Neuronal stem cell (in vitro differentiated cells): Measurements from ENCODE around the gene PPP2R2B.

ENCODE experiments used
- DNase-seq: peaks from one replicate; pipeline ENCODE4 v3.0.0-alpha.2; 2013; ENCODE audit warnings: low spot score
- H2AFZ ChIP-seq: one replicate; pipeline ENCODE4 v1.6.1; 2013; ENCODE audit warnings: mild to moderate bottlenecking, low read length, inconsistent platforms
- H2AK5ac ChIP-seq: 2 replicates; pipeline ENCODE4 v1.6.1; 2013; ENCODE audit warnings: low read depth, mild to moderate bottlenecking, inconsistent platforms, low read length, moderate library complexity, mixed read lengths
- H2BK120ac ChIP-seq: 2 replicates; pipeline ENCODE4 v1.6.1; 2013; ENCODE audit warnings: low read depth, mild to moderate bottlenecking, inconsistent platforms, low read length, moderate library complexity, mixed read lengths
- H2BK12ac ChIP-seq: one replicate; pipeline ENCODE4 v1.6.1; 2013; ENCODE audit warnings: low read length, inconsistent platforms
- H2BK15ac ChIP-seq: 2 replicates; pipeline ENCODE4 v1.6.1; 2013; ENCODE audit warnings: mild to moderate bottlenecking, low read length, inconsistent platforms, mixed read lengths
- H2BK5ac ChIP-seq: one replicate; pipeline ENCODE4 v1.6.1; 2013; ENCODE audit warnings: inconsistent platforms, mild to moderate bottlenecking, low read length, moderate library complexity
- H3K14ac ChIP-seq: one replicate; pipeline ENCODE4 v1.6.1; 2013; ENCODE audit warnings: low read length, inconsistent platforms
- H3K18ac ChIP-seq: 2 replicates; pipeline ENCODE4 v1.6.1; 2013; ENCODE audit warnings: low read length, inconsistent platforms
- H3K23ac ChIP-seq: 2 replicates; pipeline ENCODE4 v1.6.1; 2013; ENCODE audit warnings: low read depth, mild to moderate bottlenecking, mixed read lengths, low read length, inconsistent platforms; ENCODE audit not compliant: poor library complexity
- H3K27ac ChIP-seq: replicated peaks from 3 replicates; pipeline ENCODE4 v1.5.1; 2013; ENCODE audit warnings: low read length, inconsistent platforms
- H3K27me3 ChIP-seq, 3 experiments: 2 replicates each; pipeline ENCODE4 v1.6.1; 2013; ENCODE audit warnings: low read length in 3 of 3, mild to moderate bottlenecking in 2 of 3, inconsistent platforms in 1 of 3, low read depth in 1 of 3, mixed read lengths in 1 of 3, moderate library complexity in 1 of 3; ENCODE audit not compliant: control insufficient read depth in 3 of 3, insufficient read depth in 3 of 3
- H3K36me3 ChIP-seq, 2 donors: replicated peaks in 1 of 2; 2 replicates each; pipeline ENCODE4 v1.6.1; 2013; ENCODE audit warnings: low read length in 2 of 2; ENCODE audit not compliant: control insufficient read depth in 2 of 2, insufficient read depth in 2 of 2
- H3K4ac ChIP-seq: 2 replicates; pipeline ENCODE4 v1.6.1; 2013; ENCODE audit warnings: inconsistent platforms, mild to moderate bottlenecking, low read length, moderate library complexity
- H3K4me1 ChIP-seq, 2 donors: 1 replicate in 1 of 2; 2 replicates in 1 of 2; pipeline ENCODE4 v1.6.1; 2013; ENCODE audit warnings: low read length in 2 of 2, low read depth in 1 of 2; ENCODE audit not compliant: control insufficient read depth in 2 of 2, insufficient read depth in 1 of 2
- H3K4me2 ChIP-seq: one replicate; pipeline ENCODE4 v1.6.1; 2013; ENCODE audit warnings: mild to moderate bottlenecking, low read length, inconsistent platforms; ENCODE audit not compliant: insufficient read depth, poor library complexity, severe bottlenecking
- H3K4me3 ChIP-seq, 2 donors: 2 replicates each; pipeline ENCODE4 v1.5.1; 2013; ENCODE audit warnings: low read length in 2 of 2, mild to moderate bottlenecking in 2 of 2, inconsistent platforms in 1 of 2, moderate library complexity in 1 of 2
- H3K79me1 ChIP-seq: one replicate; pipeline ENCODE4 v1.6.1; 2013; ENCODE audit warnings: low read depth, mild to moderate bottlenecking, inconsistent platforms, low read length, moderate library complexity
- H3K9ac ChIP-seq: one replicate; pipeline ENCODE4 v1.6.1; 2013; ENCODE audit warnings: mild to moderate bottlenecking, low read depth, low read length, inconsistent platforms; ENCODE audit not compliant: poor library complexity
- H3K9me3 ChIP-seq, 2 donors: replicated peaks in 1 of 2; 2 replicates each; pipeline versions ENCODE3 to v1.6.1; 2013; ENCODE audit warnings: low read length in 2 of 2, mild to moderate bottlenecking in 2 of 2, inconsistent platforms in 1 of 2, low read depth in 1 of 2, mixed read lengths in 1 of 2, moderate library complexity in 1 of 2; ENCODE audit not compliant: control insufficient read depth in 2 of 2, insufficient read depth in 1 of 2
- H4K8ac ChIP-seq: one replicate; pipeline ENCODE4 v1.6.1; 2013; ENCODE audit warnings: low read depth, mild to moderate bottlenecking, inconsistent platforms, low read length, moderate library complexity
- H4K91ac ChIP-seq: one replicate; pipeline ENCODE4 v1.6.1; 2013; ENCODE audit warnings: low read length, low read depth, mild to moderate bottlenecking, inconsistent platforms; ENCODE audit not compliant: poor library complexity
- WGBS, 2 donors: extraction: QIAGEN DNeasy Blood & Tissue Kit; methylation state at CpG; one replicate each; pipeline ENCODE4 v1.1.7; 2013; ENCODE audit warnings: missing lambda C conversion rate in 2 of 2, mixed read lengths in 1 of 2; ENCODE audit not compliant: insufficient read length in 2 of 2, insufficient replicate concordance in 1 of 2; ENCODE audit errors: extremely low coverage in 2 of 2; 5-methylcytosine and 5-hydroxymethylcytosine counted together

Gene PPP2R2B

GRCh38 chr5:146909255-146910068, 30.9 kb upstream of the PPP2R2B start:
- Histone ChIP-seq H3K36me3 (no peaks in the 10 kb centered on the region), H3K27me3 (no peaks in the 10 kb centered on the region), H2AK5ac (no peak overlapping the region), H4K8ac (no peak overlapping the region), H2BK12ac (no peak overlapping the region), H3K27ac (no peak overlapping the region), H3K23ac (no peak overlapping the region), H2AFZ (peak overlapping the region; percentile 6), H3K18ac (no peak overlapping the region), H4K91ac (no peak overlapping the region), H3K14ac (no peak overlapping the region), H2BK15ac (no peak overlapping the region), H2BK5ac (no peak overlapping the region), H3K9ac (no peak overlapping the region), H3K4me3 (no peak overlapping the region), H2BK120ac (no peak overlapping the region), H3K79me1 (no peaks in the 10 kb centered on the region), H3K4me1 (peaks cover 0 to 7% of the 10 kb centered on the region in 2 donors), H3K4ac (no peak overlapping the region), H3K4me2 (no peak overlapping the region), H3K9me3 (no peaks in the 10 kb centered on the region)
- DNase-seq: no peak
- WGBS, 2 donors: no CpG with 5 or more reads among the region's 1 CpG

GRCh38 chr5:146906803-146907202, 28.2 kb upstream of the PPP2R2B start:
- Histone ChIP-seq H4K8ac (no peak overlapping the region), H3K27me3 (no peaks in the 10 kb centered on the region), H3K18ac (no peak overlapping the region), H3K9ac (no peak overlapping the region), H2BK120ac (no peak overlapping the region), H3K4me1 (peaks cover 0 to 7% of the 10 kb centered on the region in 2 donors), H3K79me1 (no peaks in the 10 kb centered on the region), H2BK15ac (no peak overlapping the region), H3K14ac (no peak overlapping the region), H2AK5ac (no peak overlapping the region), H3K9me3 (no peaks in the 10 kb centered on the region), H2BK12ac (no peak overlapping the region), H3K4ac (no peak overlapping the region), H3K27ac (no peak overlapping the region), H2AFZ (no peak overlapping the region), H2BK5ac (no peak overlapping the region), H3K4me3 (no peak overlapping the region), H3K23ac (no peak overlapping the region), H3K4me2 (no peak overlapping the region), H4K91ac (no peak overlapping the region), H3K36me3 (no peaks in the 10 kb centered on the region)
- DNase-seq: no peak
- WGBS, 2 donors: no CpG with 5 or more reads among the region's 5 CpGs

- H3K79me1 ChIP-seq: no peaks in the 10 kb centered on the region
- no peak overlapping the region for H3K9ac ChIP-seq
- H3K4ac ChIP-seq: no peak overlapping the region
- no peak overlapping the region for H3K14ac ChIP-seq
- no peak overlapping the region for H3K4me3 ChIP-seq
- H2BK5ac ChIP-seq: no peak overlapping the region
- no peak overlapping the region for H3K4me2 ChIP-seq
- no peak overlapping the region for H2AFZ ChIP-seq
- no CpG with 5 or more reads among the region's 1 CpG for WGBS, 2 donors
- no peak overlapping the region for H2BK15ac ChIP-seq
- H3K4me1 ChIP-seq: peaks cover 0 to 7% of the 10 kb centered on the region in 2 donors
- H3K36me3 ChIP-seq: no peaks in the 10 kb centered on the region
- H2BK12ac ChIP-seq: no peak overlapping the region
- no peak for DNase-seq
- H3K18ac ChIP-seq: no peak overlapping the region
- no peak overlapping the region for H2BK120ac ChIP-seq
- no peak overlapping the region for H4K8ac ChIP-seq
- H3K9me3 ChIP-seq: no peaks in the 10 kb centered on the region
- H4K91ac ChIP-seq: no peak overlapping the region
- H2AK5ac ChIP-seq: no peak overlapping the region
- H3K27ac ChIP-seq: no peak overlapping the region
- no peak overlapping the region for H3K23ac ChIP-seq
- no peaks in the 10 kb centered on the region for H3K27me3 ChIP-seq
Observed at GRCh38 chr5:146904890-146905289, 26.3 kb upstream of the PPP2R2B start.

- Histone ChIP-seq H3K27me3 (no peaks in the 10 kb centered on the region), H3K9me3 (no peaks in the 10 kb centered on the region), H3K79me1 (no peaks in the 10 kb centered on the region), H3K23ac (no peak overlapping the region), H3K9ac (no peak overlapping the region), H3K4me2 (no peak overlapping the region), H2BK120ac (no peak overlapping the region), H2AK5ac (no peak overlapping the region), H2BK15ac (no peak overlapping the region), H3K36me3 (no peaks in the 10 kb centered on the region), H2AFZ (no peak overlapping the region), H3K14ac (no peak overlapping the region), H3K4ac (no peak overlapping the region), H4K8ac (no peak overlapping the region), H4K91ac (no peak overlapping the region), H2BK5ac (no peak overlapping the region), H2BK12ac (no peak overlapping the region), H3K27ac (no peak overlapping the region), H3K18ac (no peak overlapping the region), H3K4me1 (peaks cover 0 to 2% of the 10 kb centered on the region in 2 donors), H3K4me3 (no peak overlapping the region)
- no peak for DNase-seq
- no CpG with 5 or more reads among the region's 1 CpG for WGBS, 2 donors
Observed at GRCh38 chr5:146903789-146904188, 25.2 kb upstream of the PPP2R2B start.
